ENCODE data around the gene TICAM1. TPM values are rescaled to one million over a fixed set of nuclear protein-coding genes. Genes with fewer than 3 reads are reported as not detected.
"Not testable (repeated sequence)": the region's sequence is repeated elsewhere in the genome, so short reads cannot be mapped to it uniquely, and the experiment has no call there.

The TICAM1 gene
- total and polyA plus RNA-seq, 2 experiments from 2014 or later, result 0.32 to 0.38 TPM

GRCh38 chr19:4847190-4847973 is 15.9 kb upstream of the TICAM1 start:
- Histone ChIP-seq H3K4me1 (ENCODE audit: insufficient read depth) (no peaks in the 10 kb centered on the region), H3K4me3 (no peak overlapping the region), H3K27me3 (ENCODE audit: insufficient read depth) (no peaks in the 10 kb centered on the region), H3K27ac (ENCODE audit: low read depth) (no peak overlapping the region), H3K36me3 (ENCODE audit: insufficient read depth) (peaks cover 9% of the 10 kb centered on the region; the same call in 1 of the 2 replicates), H2AFZ (no peak overlapping the region), H3K4me2 (no peak overlapping the region), H3F3A (replicated peaks; ENCODE audit: low read depth) (no peaks in the 10 kb centered on the region), H3K9me2 (ENCODE audit: insufficient read depth) (no peaks in the 10 kb centered on the region), H3K79me2 (replicated peaks; ENCODE audit: insufficient read depth) (no peaks in the 10 kb centered on the region), H4K20me1 (replicated peaks; ENCODE audit: insufficient read depth) (no peaks in the 10 kb centered on the region; the same call in 1 of the 2 replicates)
- no peaks in the 10 kb centered on the region for H3K4me1 Mint-ChIP-seq
- H3K9me3 Mint-ChIP-seq, result no peaks in the 10 kb centered on the region
- no peak for ATAC-seq
- H3K36me3 Mint-ChIP-seq (ENCODE audit: low read depth), result peaks cover 47% of the 10 kb centered on the region; the same call in 2 of the 3 replicates
- H3K27me3 Mint-ChIP-seq (ENCODE audit: insufficient read depth, low read depth, poor library complexity), result peaks cover 13% of the 10 kb centered on the region
- H3K4me3 Mint-ChIP-seq, result no peak overlapping the region
- H3K27ac Mint-ChIP-seq, result no peak overlapping the region
- no peak for TF ChIP-seq STAT1 (IDR thresholded peaks at IDR 0.05; ENCODE audit: unreplicated experiment)
- TF ChIP-seq EZH2 (IDR thresholded peaks at IDR 0.05; ENCODE audit: low read depth, unreplicated experiment), result no peak
- no peak for TF ChIP-seq ZNF114 (CRISPR knock-in tag; IDR thresholded peaks at IDR 0.05)
- no peak for TF ChIP-seq REST (IDR thresholded peaks at IDR 0.05; ENCODE audit: unreplicated experiment)
- no peak for TF ChIP-seq CTCF (conservative IDR thresholded peaks at IDR 0.05; ENCODE audit: low read depth in 2 of 2)
- TF ChIP-seq JUNB (IDR thresholded peaks at IDR 0.05; ENCODE audit: unreplicated experiment), result no peak
- TF ChIP-seq POLR2AphosphoS5 (IDR thresholded peaks at IDR 0.05; ENCODE audit: low read depth), result no peak
- no peak for TF ChIP-seq CREB1 (CRISPR knock-in tag; IDR thresholded peaks at IDR 0.05; ENCODE audit: low read depth)
- no peak for TF ChIP-seq ZNF331 (CRISPR knock-in tag; IDR thresholded peaks at IDR 0.05; ENCODE audit: low read depth)
- no peak for TF ChIP-seq ETS1 (IDR thresholded peaks at IDR 0.05)
- no peak for TF ChIP-seq EZH2phosphoT487 (IDR thresholded peaks at IDR 0.05; ENCODE audit: unreplicated experiment)
- DNase-seq (ENCODE audit: low spot score), result no peak

GRCh38 chr19:4845975-4846374 is 14.5 kb upstream of the TICAM1 start:
- not testable (repeated sequence) for H3K27ac ChIP-seq (ENCODE audit: low read depth); H3K4me2 ChIP-seq; H3K27me3 Mint-ChIP-seq (ENCODE audit: insufficient read depth, low read depth, poor library complexity); H3K36me3 ChIP-seq (ENCODE audit: insufficient read depth); ATAC-seq; H3K4me3 ChIP-seq; H3K9me2 ChIP-seq (ENCODE audit: insufficient read depth); H4K20me1 ChIP-seq (replicated peaks; ENCODE audit: insufficient read depth); H3K4me3 Mint-ChIP-seq; H3K27ac Mint-ChIP-seq; H3K4me1 ChIP-seq (ENCODE audit: insufficient read depth); H3K9me3 Mint-ChIP-seq; DNase-seq (ENCODE audit: low spot score); H3F3A ChIP-seq (replicated peaks; ENCODE audit: low read depth); H2AFZ ChIP-seq; H3K4me1 Mint-ChIP-seq; H3K79me2 ChIP-seq (replicated peaks; ENCODE audit: insufficient read depth); H3K27me3 ChIP-seq (ENCODE audit: insufficient read depth)
- peaks cover 49% of the 10 kb centered on the region; the same call in 2 of the 3 replicates for H3K36me3 Mint-ChIP-seq (ENCODE audit: low read depth)

Measured in GM23338 (cell line).